ENCODE results near the gene SUZ12. TPM values are rescaled to one million over a fixed set of nuclear protein-coding genes. Genes with fewer than 3 reads are reported as not detected.

The SUZ12 gene
- total and polyA plus RNA-seq, 9 donors: 10.5 to 24.9 (median 19.4) TPM

DNA sequence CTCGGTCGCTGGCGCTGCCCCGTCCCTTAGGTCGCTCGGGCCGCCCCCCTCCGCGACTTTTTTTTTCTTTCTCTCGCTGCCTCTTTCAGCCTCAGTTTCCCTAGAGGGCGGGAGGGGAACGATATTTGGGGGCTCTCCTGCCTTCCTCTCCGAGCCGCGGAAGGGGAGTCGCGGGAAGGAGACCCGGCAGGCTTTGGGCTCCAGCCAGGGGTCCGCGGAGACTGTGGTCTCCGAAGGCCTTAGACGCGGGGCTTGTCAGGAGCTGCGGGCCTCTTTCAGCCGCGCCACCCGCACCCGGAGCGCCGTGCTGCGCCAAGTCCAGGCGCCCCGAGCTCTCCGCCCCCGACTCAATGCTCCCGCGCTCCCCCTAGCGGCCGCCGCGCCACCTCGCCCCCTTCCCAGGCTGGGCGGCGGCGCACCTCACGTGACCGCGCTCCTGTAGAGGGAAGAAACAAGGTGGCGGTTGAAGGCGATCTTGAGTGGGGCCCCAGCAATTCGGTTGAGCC is 70.2 kb downstream of the SUZ12 start, which contains the start of gene LRRC37B:
Gene LRRC37B, plus strand, starts transcription at position 427 of the 506 bp plus-strand sequence. CDS start 14,010 bp downstream, outside the sequence.
- Histone ChIP-seq H3K4me3 (peak within 1 kb of the TSS; percentile 75), H3K9me3 (no peaks in the 10 kb centered on the region), H3K27me3 (no peaks in the 10 kb centered on the region), H3K36me3 (no peaks in the 10 kb centered on the region), H3K4me1 (ENCODE audit: insufficient read depth) (peaks cover 2% of the 10 kb centered on the region), H3K27ac (peak within 1 kb of the TSS; percentile 87 to 90)
- peak; percentile 84 to 93 (median 90) for DNase-seq
- 0 to 1% (median 0%) methylated on average over 44 to 51 of the region's 51 CpGs for WGBS, 3 donors
- intact Hi-C loops (cut with DNase I): no loop called here
- TF ChIP-seq, protein P1, sequence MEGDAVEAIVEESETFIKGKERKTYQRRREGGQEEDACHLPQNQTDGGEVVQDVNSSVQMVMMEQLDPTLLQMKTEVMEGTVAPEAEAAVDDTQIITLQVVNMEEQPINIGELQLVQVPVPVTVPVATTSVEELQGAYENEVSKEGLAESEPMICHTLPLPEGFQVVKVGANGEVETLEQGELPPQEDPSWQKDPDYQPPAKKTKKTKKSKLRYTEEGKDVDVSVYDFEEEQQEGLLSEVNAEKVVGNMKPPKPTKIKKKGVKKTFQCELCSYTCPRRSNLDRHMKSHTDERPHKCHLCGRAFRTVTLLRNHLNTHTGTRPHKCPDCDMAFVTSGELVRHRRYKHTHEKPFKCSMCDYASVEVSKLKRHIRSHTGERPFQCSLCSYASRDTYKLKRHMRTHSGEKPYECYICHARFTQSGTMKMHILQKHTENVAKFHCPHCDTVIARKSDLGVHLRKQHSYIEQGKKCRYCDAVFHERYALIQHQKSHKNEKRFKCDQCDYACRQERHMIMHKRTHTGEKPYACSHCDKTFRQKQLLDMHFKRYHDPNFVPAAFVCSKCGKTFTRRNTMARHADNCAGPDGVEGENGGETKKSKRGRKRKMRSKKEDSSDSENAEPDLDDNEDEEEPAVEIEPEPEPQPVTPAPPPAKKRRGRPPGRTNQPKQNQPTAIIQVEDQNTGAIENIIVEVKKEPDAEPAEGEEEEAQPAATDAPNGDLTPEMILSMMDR (IDR thresholded peaks at IDR 0.05): peak; percentile 92 to 96 (median 94)
- no peak for TF ChIP-seq EP300 (IDR thresholded peaks at IDR 0.05)

DNA sequence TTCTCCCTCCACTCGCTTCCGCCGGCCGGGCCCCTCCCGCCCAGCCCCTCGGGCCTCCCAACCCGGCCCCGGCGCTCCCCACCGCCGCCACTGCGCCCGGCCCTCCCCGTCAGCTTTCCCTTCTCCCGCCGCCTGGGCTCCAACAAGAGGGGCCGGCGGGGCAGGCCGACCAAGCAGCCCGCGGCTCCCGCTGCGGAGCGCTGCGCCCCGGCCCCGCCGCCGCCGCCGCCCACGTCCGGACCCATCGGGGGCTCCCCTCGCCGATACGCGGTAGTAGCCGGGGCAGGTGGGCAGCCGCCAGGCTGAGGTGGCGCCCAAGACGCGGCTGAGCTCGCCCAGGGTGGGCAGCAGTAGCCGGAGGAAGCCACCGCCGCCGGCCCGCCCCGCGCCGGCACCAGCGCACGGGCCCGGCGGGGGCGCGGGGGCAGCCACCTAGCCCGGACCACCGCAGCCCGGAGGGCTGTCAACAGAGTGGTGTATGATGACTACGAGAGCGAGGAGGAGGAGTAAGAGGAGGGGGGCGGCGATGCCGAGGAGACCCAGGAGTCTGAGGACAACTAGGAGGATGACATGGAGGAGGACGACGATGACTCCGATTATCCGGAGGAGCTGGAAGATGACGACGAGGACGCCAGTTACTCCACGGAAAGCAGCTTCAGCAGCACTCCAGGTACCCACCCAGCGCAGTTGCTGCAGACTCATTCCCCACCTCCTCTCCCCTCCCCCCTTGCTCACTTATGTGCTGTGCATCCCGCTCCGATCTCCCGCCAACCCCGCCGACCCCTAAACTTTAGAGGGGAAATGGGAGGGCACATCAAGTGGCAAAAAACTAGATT is 70.9 kb downstream of the SUZ12 start:
- Histone ChIP-seq H3K27ac (peak overlapping the region; percentile 87 to 90), H3K4me1 (ENCODE audit: insufficient read depth) (peaks cover 2% of the 10 kb centered on the region), H3K9me3 (no peaks in the 10 kb centered on the region), H3K36me3 (no peaks in the 10 kb centered on the region), H3K27me3 (no peaks in the 10 kb centered on the region), H3K4me3 (peak overlapping the region; percentile 75)
- intact Hi-C loops (cut with DNase I): no loop called here
- WGBS, 3 donors: 0 to 1% (median 0%) methylated on average over 37 to 80 of the region's 80 CpGs
- TF ChIP-seq EP300 (IDR thresholded peaks at IDR 0.05) (no peak), POLR2A (IDR thresholded peaks at IDR 0.05) (no peak)
- TF ChIP-seq, protein P1 (IDR thresholded peaks at IDR 0.05): no peak
- DNase-seq: peak in 3 of 5 donors; percentile 26 to 36 (median 34)

DNA sequence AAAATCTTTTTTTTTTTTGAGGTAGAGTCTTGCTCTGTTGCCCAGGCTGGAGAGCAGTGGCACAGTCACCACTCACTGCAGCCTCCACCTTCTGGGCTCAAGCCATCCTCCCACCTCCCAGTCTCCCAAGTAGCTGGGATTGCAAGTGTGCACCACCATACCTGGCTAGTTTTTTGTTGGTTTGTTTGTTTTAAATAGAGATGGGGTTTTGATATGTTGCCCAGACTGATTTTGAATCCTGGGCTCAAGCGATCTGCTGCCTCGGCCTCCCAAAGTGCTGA is 72.4 kb downstream of the SUZ12 start:
- no peak for DNase-seq
- H3K4me3 ChIP-seq: peak overlapping the region; percentile 75
- H3K4me1 ChIP-seq (ENCODE audit: insufficient read depth): peaks cover 2% of the 10 kb centered on the region
- no peaks in the 10 kb centered on the region for H3K27me3 ChIP-seq
- TF ChIP-seq EP300 (IDR thresholded peaks at IDR 0.05) (no peak), POLR2A (IDR thresholded peaks at IDR 0.05) (no peak)
- TF ChIP-seq, protein P1 (IDR thresholded peaks at IDR 0.05): no peak
- H3K36me3 ChIP-seq: no peaks in the 10 kb centered on the region
- intact Hi-C loops (cut with DNase I): no loop called here
- WGBS, 3 donors: 89 to 98% (median 96%) methylated on average over 2 of the region's 2 CpGs
- no peaks in the 10 kb centered on the region for H3K9me3 ChIP-seq
- H3K27ac ChIP-seq: no peak overlapping the region

DNA sequence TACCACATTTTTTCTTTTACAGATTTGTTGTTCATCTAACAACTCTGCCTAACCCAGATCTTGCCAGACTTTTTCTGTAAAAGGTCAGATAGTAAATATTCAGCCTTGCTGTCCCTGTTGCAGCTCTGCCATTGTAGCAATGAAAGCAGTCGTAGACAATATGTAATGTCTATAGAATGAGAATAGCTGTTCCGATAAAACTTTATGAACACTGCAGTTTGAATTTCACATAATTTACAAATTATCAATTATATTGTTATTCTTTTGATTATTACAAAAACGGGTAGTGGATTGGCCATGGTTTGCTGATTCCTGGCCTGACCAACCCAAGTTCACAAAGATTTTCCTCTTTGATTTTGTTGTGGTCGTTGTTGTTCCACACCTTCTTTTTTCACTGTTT is 73.3 kb downstream of the SUZ12 start:
- intact Hi-C loops (cut with DNase I): no loop called here
- Histone ChIP-seq H3K27me3 (no peaks in the 10 kb centered on the region), H3K36me3 (no peaks in the 10 kb centered on the region), H3K9me3 (no peaks in the 10 kb centered on the region), H3K4me3 (no peak overlapping the region), H3K27ac (no peak overlapping the region), H3K4me1 (ENCODE audit: insufficient read depth) (peaks cover 2% of the 10 kb centered on the region)
- 83 to 86% (median 84%) methylated on average over 4 of the region's 4 CpGs for WGBS, 3 donors
- TF ChIP-seq EP300 (IDR thresholded peaks at IDR 0.05) (no peak), POLR2A (IDR thresholded peaks at IDR 0.05) (no peak)
- TF ChIP-seq, protein P1 (IDR thresholded peaks at IDR 0.05): no peak
- no peak for DNase-seq

Data from ovary (tissue), 9 donors.